ENCODE results near the gene SPOP. TPM values are rescaled to one million over a fixed set of nuclear protein-coding genes. Genes with fewer than 3 reads are reported as not detected.

Gene SPOP
- total and polyA plus RNA-seq, 9 of the 15 experiments (the other 6 are each of a cell fraction or from before 2014, with no cell fraction given), result 34.2 to 65.9 (median 39.7) TPM

DNA sequence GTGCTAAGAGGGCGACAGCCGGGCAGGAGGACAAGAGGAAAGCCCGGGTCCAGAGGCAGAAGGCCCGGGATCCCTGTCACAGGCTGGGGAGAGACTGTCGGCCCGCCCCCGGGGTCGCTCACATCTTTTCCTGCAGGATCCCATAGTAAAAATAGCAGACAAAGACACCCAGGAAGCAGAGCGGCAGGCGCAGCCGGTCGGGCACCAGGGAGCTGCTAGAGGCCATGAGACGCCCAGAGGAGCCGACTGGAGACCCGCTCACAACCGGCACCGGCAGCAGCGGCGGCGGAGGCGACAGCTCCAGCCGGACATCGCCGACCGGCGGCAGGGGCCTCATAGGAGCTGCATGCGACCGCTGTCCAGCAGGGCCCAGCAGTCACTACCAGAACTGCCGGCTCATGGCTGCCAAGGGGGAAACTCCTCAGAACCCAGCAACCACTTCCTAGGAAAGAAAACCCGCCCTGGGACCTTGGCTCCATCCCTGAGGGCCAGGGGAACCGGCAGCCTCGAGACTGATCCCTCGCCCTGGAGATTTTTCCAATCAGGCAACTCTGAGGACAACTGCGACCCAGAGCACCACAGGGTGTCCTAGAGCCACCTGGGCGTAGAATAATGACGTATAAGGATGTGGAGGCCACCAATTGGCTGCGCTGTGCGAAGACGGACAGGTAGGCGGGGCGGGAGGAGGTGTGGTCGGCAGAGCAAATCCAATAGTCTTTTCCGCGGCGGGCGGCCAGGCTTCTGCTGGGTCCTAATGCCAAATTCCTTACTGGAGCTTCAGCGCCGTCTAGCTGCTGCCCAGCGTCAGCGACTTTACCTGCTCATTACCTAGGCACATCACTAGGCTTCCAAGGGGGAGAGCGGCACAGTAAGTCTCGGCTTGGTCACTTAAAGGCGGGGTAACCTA lies 30.0 kb upstream of the SPOP start, which contains the start of gene SLC35B1 (continued):
- TF ChIP-seq, protein P1, sequence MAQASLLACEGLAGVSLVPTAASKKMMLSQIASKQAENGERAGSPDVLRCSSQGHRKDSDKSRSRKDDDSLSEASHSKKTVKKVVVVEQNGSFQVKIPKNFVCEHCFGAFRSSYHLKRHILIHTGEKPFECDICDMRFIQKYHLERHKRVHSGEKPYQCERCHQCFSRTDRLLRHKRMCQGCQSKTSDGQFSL (CRISPR knock-in tag; IDR thresholded peaks at IDR 0.05), result no peak; the same call in 1 of the 2 replicates
- TF ChIP-seq, protein P1 (tag; IDR thresholded peaks at IDR 0.05), result no peak
- TF ChIP-seq ERF (CRISPR knock-in tag; IDR thresholded peaks at IDR 0.05) (0 out of 2 replicates have a peak, but pooled peaks have one; percentile 29), MAFK (IDR thresholded peaks at IDR 0.05; ENCODE audit: low read length) (no peak), MYBL2 (IDR thresholded peaks at IDR 0.05; ENCODE audit: low read depth) (no peak), MYBL2 (CRISPR knock-in tag; IDR thresholded peaks at IDR 0.05; ENCODE audit: borderline replicate concordance) (no peak), HDAC1 (IDR thresholded peaks at IDR 0.05) (peak in 1 of 2 experiments; percentile 85; a peak in 2 of 4 replicates), ZNF589 (CRISPR knock-in tag; IDR thresholded peaks at IDR 0.05; ENCODE audit: low read depth) (no peak), XRCC4 (IDR thresholded peaks at IDR 0.05; ENCODE audit: extremely low read depth, insufficient read depth, insufficient read length) (no peak), ZNF445 (CRISPR knock-in tag; IDR thresholded peaks at IDR 0.05; ENCODE audit: low read depth) (no peak), NEUROD1 (IDR thresholded peaks at IDR 0.05; ENCODE audit: borderline replicate concordance, low read depth, low read length, partially characterized antibody) (peak; percentile 82), ZSCAN29 (IDR thresholded peaks at IDR 0.05) (no peak), ZNF384 (IDR thresholded peaks at IDR 0.05; ENCODE audit: low read depth, low read length) (no peak), ZC3H8 (IDR thresholded peaks at IDR 0.05) (no peak), ZNF57 (CRISPR knock-in tag; IDR thresholded peaks at IDR 0.05) (no peak), SMC3 (conservative IDR thresholded peaks at IDR 0.05; ENCODE audit: insufficient read depth, low read depth, low read length) (peak; percentile 74)
- TF ChIP-seq, protein P2, sequence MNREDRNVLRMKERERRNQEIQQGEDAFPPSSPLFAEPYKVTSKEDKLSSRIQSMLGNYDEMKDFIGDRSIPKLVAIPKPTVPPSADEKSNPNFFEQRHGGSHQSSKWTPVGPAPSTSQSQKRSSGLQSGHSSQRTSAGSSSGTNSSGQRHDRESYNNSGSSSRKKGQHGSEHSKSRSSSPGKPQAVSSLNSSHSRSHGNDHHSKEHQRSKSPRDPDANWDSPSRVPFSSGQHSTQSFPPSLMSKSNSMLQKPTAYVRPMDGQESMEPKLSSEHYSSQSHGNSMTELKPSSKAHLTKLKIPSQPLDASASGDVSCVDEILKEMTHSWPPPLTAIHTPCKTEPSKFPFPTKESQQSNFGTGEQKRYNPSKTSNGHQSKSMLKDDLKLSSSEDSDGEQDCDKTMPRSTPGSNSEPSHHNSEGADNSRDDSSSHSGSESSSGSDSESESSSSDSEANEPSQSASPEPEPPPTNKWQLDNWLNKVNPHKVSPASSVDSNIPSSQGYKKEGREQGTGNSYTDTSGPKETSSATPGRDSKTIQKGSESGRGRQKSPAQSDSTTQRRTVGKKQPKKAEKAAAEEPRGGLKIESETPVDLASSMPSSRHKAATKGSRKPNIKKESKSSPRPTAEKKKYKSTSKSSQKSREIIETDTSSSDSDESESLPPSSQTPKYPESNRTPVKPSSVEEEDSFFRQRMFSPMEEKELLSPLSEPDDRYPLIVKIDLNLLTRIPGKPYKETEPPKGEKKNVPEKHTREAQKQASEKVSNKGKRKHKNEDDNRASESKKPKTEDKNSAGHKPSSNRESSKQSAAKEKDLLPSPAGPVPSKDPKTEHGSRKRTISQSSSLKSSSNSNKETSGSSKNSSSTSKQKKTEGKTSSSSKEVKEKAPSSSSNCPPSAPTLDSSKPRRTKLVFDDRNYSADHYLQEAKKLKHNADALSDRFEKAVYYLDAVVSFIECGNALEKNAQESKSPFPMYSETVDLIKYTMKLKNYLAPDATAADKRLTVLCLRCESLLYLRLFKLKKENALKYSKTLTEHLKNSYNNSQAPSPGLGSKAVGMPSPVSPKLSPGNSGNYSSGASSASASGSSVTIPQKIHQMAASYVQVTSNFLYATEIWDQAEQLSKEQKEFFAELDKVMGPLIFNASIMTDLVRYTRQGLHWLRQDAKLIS (CRISPR knock-in tag; IDR thresholded peaks at IDR 0.05), result 0 out of 2 replicates have a peak, but pooled peaks have one; percentile 51
- TF ChIP-seq, protein P3, sequence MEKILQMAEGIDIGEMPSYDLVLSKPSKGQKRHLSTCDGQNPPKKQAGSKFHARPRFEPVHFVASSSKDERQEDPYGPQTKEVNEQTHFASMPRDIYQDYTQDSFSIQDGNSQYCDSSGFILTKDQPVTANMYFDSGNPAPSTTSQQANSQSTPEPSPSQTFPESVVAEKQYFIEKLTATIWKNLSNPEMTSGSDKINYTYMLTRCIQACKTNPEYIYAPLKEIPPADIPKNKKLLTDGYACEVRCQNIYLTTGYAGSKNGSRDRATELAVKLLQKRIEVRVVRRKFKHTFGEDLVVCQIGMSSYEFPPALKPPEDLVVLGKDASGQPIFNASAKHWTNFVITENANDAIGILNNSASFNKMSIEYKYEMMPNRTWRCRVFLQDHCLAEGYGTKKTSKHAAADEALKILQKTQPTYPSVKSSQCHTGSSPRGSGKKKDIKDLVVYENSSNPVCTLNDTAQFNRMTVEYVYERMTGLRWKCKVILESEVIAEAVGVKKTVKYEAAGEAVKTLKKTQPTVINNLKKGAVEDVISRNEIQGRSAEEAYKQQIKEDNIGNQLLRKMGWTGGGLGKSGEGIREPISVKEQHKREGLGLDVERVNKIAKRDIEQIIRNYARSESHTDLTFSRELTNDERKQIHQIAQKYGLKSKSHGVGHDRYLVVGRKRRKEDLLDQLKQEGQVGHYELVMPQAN (IDR thresholded peaks at IDR 0.05; ENCODE audit: borderline replicate concordance), result peak; percentile 82
- TF ChIP-seq, protein P4, sequence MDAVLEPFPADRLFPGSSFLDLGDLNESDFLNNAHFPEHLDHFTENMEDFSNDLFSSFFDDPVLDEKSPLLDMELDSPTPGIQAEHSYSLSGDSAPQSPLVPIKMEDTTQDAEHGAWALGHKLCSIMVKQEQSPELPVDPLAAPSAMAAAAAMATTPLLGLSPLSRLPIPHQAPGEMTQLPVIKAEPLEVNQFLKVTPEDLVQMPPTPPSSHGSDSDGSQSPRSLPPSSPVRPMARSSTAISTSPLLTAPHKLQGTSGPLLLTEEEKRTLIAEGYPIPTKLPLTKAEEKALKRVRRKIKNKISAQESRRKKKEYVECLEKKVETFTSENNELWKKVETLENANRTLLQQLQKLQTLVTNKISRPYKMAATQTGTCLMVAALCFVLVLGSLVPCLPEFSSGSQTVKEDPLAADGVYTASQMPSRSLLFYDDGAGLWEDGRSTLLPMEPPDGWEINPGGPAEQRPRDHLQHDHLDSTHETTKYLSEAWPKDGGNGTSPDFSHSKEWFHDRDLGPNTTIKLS (IDR thresholded peaks at IDR 0.05; ENCODE audit: borderline replicate concordance, low read depth), result peak; percentile 54
